HT1080 (cell line): ENCODE measurements around the gene LMF1. TPM values are rescaled to one million over a fixed set of nuclear protein-coding genes. Genes with fewer than 3 reads are reported as not detected.
"Not testable (repeated sequence)": the region's sequence is repeated elsewhere in the genome, so short reads cannot be mapped to it uniquely, and the experiment has no call there.

Experiments used
- DNase-seq: peaks from one replicate; pipeline ENCODE4 v3.0.0-alpha.2; 2015; ENCODE audit warnings: low read depth
- total RNA-seq: library from RNA; depleted of rRNA; stranded (reverse); fragments of >200 nt; shearing (Covaris generic); gene quantifications from 2 replicates; pipeline ENCODE4 v1.2.3, GENCODE V29; 2014

Gene LMF1
- total RNA-seq, 1 experiment from 2014 or later, result not detected

DNA sequence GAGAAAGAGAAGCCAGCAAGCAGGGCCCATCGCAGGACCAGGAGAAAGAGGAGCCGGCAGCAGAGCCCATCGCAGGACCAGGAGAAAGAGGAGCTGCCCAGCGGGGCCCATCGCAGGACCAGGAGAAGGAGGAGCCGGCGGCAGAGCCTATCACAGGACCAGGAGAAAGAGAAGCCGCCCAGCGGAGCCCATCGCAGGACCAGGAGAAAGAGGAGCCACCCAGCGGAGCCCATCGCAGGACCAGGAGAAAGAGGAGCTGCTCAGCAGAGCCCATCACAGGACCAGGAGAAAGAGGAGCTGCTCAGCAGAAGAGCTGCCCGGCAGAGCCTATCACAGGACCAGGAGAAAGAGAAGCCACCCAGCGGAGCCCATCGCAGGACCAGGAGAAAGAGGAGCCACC, 88.1 kb downstream of the LMF1 start:
- not testable (repeated sequence) for DNase-seq

DNA sequence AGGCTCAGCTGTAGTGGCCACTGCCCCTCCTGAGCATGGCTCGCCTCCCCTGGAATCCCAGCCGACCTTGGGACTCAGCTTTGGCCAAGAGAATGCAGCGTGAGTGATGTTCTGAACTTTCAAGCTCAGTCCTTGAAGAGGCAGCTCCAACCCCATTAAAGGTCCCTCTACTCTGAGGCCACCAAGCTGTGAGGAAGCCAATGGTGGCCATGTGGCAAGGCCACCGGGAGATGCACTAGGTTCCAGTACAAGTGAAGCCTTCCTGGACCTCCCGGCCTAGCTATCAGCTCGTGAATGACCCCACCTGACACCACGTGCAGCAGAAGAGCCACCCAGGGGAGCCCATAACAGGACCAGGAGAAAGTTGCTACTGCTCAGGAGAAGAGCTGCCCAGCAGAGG, 88.5 kb downstream of the LMF1 start:
- no peak for DNase-seq

DNA sequence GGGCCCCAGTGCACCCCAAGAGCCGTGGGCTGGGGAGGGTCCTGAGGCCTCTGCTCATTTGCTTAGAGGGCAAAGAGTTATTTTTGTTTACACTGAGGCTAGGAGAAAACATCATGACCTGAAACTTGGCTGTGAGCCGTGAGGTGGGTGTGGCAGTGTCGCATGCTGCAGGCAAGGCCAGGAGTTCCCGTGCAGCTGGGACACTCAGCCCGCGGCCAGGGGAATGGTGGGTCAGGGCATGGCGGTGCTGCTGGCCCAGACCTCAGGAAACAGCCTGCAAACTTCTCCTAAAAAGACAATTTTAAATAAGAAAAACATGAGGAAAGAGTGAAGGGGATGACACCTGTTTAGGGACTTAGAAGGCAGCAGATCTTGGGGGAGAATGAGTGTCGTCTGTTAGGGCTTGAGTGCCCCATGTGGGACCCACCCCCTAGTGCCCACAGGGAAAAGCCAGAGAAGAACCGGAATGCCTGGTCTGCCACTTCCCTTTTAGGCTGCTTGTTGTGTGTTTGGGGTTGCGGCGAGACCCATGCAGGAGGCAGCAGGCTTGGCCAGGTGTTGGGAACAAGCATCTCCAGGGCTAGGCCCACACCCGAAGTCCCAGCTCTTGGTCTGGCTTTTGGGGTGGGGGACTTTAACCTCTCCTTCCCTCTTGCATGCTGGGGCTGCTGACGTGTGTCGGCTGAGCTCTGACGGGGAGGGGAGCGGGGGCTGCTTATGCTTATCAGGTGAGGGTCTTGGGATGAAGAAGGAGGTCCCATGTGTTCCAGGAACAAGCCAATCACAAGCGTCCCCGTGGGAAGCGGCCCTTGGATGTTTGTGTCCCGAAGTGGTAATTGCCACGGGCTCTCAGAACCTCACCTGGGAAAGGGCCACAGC, 89.3 kb downstream of the LMF1 start:
- DNase-seq, result no peak

DNA sequence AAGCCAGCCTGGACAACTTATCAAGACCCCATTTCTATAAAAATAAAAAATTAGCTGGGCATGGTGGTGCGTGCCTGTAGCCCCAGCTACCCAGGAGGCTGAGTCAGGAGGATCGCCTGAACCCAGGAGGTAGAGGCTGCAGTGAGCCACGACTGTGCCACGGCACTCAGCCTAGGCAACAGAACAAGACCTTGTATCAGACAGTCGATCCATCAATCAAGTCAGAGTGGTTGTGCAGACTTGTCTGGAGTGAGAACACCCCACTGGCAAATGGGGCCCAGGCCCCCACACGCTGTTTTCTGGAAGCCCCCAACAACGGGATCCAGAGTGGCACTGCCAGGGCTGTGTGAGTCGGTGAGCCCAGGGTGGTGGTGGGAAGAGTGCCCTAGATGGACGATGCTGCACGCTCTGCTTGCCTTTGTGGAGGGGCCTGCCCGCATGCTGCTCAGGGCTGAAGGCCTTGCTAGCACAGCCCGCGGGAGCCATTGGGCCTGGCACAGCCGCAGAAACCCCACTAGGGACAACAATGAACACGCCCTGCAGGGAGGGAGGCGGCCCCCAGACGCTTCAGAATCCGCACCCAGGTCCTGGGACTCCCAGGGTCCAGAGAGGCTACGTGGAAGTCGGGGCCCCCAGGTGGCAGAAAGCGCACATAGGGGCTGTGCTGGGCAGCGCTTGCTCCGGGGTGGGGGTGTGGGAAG, 90.2 kb downstream of the LMF1 start:
- DNase-seq, result no peak

DNA sequence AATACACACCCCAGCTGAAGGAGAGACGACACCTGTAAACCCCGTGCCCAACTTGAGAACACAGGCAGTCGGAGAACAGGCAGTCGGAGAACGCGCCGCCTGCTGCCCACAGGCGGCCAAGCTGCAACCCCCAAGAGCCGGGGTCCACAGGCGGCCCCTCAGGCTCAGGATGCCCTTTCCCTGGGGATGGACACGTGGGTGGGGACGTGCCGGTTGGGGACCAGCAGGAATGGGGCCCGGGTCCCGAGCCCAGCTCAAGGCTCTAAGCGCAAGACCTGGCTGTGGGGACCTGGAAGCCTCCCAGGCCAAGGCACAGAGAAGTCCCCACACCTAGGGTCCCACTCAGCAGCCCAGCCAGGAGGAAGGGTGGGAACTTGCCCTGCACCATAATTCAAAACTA, 90.8 kb downstream of the LMF1 start:
- no peak for DNase-seq

DNA sequence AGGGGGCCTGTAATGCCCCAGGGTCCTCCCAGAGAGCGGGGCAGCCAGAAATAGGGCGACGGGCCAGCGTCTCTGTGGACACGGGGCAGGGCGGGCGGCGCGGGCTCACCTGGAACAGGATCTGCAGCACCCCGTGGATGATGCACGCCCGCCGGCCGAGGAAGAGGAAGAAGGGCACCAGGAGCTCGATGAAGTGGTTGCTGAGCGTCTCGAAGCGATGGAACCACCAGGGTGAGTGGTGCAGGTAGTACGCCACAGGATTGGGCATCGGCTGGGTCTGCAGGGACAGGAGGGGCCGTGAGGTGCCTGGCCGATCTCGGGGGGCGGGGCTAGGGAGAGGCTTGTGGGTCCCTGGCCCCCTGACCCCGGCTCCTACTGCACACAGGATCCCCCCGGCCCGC, 91.3 kb downstream of the LMF1 start:
- no peak for DNase-seq

DNA sequence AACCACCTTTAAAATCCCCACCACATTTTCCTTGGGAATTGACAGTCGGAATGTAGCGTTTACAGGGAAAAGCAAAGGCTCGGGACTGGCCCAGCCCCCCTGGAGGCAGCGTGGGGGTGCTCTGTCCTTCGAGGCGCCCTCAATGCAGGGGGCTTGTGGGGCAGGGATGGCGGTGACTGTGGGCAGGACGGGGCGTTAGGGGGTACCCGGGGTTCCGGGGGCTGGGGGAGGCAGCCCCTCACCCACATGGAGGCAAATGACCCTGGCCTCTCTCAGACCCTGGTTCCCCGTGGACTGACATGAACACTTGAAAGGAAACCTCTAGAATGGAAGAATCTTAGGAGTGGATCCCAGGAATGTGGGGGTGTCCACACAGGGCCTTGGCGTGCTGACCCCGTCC, 91.9 kb downstream of the LMF1 start:
- DNase-seq, result no peak

DNA sequence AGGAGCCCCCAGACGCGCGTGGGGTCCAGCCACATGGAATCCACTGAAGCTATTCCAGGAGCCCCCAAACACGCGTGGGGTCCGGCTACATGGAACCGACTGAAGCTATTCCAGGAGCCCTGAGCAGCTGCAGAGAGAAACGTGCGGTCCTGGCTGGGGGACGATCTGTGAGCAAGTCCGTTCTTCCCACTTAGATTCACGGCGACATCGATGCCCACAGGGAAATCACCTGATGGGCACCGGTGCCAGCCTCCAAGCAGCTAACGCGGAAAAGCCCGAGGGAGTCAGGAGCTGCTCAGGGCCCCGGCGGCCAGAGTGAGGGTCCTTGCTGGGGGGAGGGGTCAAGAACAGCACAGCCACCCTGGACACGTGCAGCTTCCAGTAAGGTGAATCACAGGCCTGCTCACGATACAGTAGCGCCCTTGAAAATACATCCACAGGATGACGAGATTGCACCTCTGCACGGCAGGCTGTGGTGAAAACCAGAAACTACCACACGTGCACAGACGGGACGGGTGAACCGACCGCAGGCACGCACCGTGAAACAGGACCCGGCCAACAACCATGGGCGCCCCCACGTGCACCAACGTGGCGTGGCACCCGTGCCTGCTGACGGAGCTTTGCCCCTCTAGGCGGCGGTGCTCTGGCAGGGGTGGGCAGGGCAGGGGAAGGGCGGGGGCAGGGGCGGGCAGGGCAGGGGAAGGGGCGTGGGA, 92.6 kb downstream of the LMF1 start:
- DNase-seq, result peak; percentile 29

DNA sequence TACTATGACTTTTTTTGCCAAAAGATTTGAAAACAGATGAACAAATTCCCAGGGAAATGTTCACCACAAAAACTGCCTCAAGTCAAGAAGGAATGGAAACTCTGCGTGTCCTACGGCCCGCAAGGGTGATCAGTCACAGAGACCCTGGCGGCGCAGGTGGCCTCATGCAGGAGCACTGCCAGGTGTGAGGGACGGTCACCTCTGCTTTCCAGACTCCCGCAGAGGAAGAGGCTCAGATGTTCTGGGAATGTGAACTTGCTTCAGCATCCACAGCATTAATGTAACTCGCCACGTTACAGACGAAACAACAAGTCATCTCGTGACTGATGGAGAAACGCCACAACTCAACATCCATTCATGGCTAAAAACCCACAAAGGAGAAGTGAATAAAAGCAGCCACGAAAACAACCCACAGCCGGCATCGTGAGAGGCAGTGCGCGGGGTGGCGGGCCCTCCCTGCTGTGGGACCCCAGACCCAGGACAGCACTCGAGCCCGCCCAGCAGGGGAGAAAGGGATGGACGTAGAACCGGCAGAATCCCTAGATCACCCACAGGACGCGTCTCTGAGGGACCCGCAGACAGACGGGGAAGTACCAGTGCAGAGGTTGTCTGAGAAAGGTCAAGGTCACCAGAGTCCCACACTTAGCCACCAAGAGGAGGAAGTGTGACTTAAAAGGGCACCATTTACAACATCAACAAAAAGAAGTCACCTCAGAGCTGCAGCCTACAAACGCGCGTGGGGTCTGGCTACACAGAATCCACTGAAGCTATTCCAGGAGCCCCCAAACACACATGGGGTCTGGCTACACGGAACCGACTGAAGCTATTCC, 93.3 kb downstream of the LMF1 start:
- DNase-seq, result no peak

DNA sequence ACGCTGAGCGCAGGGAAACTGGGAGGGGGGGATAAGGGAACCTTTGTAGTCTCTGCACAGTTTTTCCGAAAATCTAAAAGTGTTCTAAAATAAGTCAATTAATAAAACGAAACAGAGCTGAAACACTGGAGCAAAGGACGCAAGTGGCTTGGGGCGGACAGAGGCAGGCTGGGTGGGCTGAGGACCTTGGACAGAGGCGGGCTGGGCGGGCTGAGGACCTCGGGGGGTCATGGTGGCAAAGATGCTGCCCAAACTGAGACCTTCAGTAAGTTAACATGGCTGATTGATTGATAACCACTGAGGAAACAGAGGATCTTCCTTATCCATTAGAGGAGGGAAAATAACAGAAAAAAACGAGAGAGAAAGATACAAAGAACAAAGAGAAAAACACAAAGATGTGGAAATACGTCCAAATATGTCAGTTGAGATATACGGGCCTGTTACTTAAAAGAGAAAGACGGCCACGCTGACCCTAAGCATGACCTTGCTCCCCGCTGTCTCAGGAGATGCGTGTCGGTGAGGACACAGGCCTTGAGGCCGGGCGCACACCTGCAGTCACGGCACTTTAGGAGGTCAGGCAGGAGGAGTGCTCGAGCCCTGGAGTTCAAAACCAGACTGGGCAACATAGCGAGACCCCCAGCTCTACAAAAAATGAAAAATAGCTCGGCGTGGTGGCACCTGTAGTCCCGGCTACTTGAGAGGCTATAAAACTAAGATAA, 94.1 kb downstream of the LMF1 start:
- no peak for DNase-seq

DNA sequence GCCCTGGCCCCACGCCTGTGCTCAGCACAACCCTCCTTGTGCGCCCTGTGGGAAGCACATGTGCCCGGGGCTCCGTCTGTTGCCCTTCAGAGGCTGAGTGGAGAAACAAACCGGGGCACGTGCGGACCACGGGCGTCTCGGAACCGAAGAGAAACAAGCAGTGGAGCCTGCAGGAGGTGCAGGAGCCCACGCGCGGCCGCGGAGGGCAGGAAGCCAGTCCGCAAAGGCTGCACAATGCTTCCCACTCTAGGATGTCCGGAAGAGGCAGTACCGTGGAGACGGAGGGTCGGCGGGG, 94.8 kb downstream of the LMF1 start:
- DNase-seq, result no peak

DNA sequence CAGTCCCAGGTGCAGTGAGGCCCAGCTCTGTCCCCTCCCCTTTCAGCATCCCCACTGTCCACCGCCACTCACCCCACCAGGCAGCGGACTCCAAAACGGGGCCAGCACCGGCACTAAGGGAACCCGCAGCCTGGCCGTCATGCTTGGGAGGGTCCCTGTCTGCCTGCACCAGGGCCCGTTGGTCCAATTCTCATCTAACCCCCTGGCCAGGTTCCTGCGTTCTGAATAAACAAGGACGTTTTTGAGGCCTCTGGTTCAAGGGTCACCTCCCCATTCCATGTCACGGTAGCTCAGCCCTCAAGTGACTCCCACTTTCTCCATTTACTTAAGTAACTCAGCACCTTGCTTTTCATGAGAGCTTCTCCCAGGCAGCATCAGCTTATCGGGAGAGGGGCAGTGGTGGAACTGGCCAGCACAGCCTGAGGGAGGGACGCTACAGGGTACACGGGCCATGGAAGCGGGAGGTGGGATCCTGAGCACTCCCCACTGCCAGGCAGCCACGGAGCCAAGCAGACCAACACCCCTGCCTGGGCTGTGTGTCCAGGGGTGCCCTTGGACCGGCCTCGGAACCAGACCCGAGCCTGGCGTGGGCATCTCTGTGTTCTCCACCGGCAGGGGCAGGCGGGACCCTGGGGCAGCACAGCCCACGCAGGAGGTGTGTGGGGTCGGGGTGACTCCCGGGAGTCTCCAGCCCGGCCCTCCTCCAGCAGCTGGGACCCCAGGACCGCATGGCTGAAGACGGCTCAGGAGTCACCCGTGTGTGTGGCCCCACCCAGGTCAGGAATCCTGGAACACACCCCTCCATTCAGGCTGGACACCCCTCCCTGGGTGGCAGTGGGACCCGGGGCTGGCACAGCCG, 95.4 kb downstream of the LMF1 start:
- no peak for DNase-seq

DNA sequence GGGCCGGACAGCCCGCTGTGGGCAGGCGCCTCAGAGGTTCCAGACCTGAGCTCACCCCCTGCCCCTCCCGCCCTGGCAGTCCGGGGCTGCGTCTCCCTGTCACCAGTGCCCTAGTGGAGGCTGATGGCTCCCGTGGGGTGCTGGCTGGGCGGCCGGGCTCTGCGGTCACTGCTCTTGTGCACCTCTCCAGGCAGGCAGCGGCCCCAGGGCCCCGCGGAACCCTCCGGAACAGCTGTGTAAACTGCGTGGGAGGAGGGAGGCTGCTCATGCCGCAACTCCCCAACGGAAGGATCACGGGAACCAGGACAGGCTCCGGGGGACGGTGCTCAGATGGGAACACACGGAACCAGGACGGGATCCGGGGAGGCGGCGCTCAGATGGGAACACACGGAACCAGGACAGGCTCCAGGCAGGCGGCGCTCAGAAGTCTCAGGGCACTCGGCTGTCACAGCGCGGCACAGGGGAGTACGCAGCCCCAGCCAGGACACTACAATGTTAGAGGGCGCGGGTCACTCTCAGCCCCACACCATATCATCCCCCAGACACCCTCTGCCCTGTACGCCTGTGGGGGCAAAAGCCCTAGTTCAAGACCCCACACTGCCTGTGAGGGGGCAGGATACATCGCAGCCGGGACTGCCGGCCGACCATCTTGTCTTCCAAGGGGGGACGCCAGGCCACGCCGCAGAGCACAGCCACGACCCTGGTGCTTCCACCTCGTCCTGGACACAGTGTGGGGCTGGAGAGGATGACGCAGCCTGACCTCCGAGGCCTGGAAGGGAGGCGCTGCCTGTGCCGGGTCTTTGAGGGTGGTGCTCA, 96.2 kb downstream of the LMF1 start:
- DNase-seq, result no peak

DNA sequence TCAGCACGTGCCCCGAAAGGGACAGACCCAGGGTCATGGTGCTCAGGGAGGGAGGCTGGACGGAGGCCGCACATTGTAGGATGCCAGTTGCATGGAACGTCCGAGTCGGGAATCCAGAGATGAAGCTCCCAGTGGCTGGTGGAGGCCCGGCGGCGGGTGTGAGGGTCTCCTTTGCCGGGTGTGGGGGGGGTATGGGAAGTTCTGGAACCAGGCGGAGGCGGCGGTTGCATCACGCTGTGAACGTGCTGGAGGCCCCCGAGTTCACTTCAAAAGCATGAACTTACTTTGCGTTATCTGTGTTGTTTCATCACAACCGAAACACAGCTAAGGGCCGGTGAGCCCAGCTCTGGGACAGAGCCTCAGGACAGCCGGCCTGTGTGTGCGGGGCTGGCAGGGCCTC, 96.9 kb downstream of the LMF1 start:
- no peak for DNase-seq

DNA sequence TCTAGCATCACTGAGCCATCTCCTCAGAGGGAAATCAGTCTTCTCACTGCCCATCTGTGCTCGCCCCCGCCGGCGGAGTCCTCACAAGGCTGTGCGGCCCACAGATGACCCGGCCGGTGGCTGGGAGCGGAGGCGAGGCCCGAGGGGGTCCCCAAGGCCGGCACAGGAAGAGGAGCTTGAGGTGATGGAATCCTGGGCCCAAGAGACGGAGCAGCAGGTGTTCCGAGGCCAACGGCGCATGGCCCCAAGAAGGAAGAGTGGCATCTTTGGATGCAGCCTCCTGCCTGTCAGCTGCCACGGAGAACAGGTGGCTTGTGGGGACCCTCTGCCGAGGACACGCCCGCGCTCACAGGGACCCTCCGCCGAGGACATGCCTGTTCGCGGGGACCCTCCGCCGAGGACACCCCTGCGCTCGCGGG, 97.5 kb downstream of the LMF1 start:
- no peak for DNase-seq

DNA sequence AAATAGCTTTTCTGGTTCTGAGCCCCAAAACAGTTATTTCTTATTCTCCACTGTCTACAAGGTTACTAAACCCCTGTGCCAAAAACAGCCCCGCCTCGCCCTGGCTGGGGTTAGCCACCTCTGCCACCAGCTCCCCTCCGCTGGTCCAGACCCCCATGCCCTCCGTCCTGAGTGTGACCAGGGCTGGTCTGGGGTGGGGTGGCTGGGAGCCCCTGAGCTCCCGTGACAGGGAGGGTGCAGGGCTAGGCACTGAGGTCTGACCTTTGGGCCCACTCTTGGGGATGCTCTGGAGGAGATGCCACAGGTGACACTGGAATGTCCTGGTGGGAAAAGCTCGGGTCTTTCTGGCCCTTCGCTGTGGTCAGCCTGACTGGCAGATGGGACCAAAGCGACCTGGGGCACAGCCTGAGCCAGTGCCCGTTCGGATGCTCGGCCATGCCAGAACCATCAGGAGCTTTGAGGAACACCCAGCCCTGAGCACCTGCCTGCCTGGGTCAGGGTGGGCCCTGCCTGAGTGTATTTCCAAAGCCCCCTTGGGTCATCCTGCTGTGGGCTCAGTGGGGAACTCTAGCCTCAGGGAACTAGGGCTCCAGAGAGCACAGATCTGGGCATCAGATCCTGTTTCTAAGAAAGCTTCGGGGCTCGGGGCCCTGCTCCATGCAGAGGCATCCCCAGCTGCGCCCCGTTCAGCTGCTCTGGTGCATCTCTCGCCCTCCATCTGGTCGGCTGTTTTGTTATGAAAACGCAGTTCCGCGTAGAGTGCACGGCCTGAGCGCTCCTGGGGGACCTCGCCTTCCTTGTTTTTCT, 98.1 kb downstream of the LMF1 start:
- no peak for DNase-seq

DNA sequence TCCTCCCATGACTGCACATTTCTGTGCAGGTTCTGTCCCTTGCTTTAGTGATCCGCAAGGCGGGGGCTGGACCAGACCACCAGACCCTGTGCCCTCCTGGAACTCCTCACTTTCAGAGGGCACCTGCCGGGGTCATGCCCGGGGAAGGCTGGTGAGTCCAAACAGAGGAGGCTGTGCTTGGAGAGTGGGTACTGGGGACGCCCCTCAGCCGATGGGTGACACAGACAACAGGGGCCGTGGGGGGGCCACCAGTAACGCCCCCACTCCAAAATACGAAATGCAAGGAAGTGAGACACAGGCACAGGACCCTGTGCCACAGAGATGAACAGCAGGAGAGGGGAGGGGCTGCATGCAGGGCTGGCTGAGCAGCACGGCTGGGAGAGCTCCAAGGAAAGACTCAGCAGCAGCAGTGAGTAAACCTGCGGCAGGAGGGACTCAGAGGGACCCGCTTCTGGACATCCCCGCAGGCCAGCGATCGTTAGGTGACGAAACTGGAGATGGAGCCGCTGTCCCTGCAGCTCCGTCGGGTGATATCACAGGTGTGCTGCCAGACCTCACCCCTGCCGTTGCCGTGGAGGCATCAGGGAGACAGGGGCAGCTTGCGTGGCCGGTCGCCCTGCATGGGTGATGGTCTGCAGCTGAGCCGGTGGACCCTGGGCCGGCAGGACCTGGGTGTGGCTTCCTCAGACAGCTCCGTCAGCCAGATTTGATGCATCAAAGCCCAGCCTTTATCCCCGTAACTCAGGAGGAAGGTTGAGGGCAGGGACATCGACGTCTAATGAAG, 99.0 kb downstream of the LMF1 start:
- DNase-seq, result no peak
